GM13977 (cell line): ENCODE results near the gene RNF151.
"Not testable (repeated sequence)": the region's sequence is repeated elsewhere in the genome, so short reads cannot be mapped to it uniquely, and the experiment has no call there.

ENCODE experiments used
- DNase-seq: peaks from one replicate; pipeline ENCODE4 v3.0.0; 2012; ENCODE audit warnings: low spot score
- CTCF ChIP-seq: IDR thresholded peaks from 2 replicates; pipeline ENCODE4 v1.5.1; 2012; ENCODE audit warnings: mild to moderate bottlenecking, control low read depth; ENCODE audit not compliant: insufficient read depth; ENCODE audit errors: extremely low read depth, missing control alignments
- in situ Hi-C: fragments of 300-500 bp; cut with MboI; formaldehyde crosslinking; loops from one replicate; pipeline ENCODE4 v1.12.0; 2022; ENCODE audit warnings: low sequenced_read_pairs, low pct_unique_long_range_greater_than_20kb, mixed read lengths, inconsistent platforms; ENCODE audit not compliant: unreplicated experiment

The RNF151 gene

GRCh38 chr16:1966460-1966859 lies at the start of gene RNF151:
TSS of gene RNF151 (plus strand) at chr16:1966856. CDS start at chr16:1966882, 26 bp downstream.
- no peak for TF ChIP-seq CTCF
- in situ Hi-C loops = no loop called here
- DNase-seq = no peak

- in situ Hi-C loops = no loop called here
- DNase-seq = no peak
- TF ChIP-seq CTCF = no peak
These were observed 49.5 kb upstream of the RNF151 start for GRCh38 chr16:1917056-1917664.

DNA sequence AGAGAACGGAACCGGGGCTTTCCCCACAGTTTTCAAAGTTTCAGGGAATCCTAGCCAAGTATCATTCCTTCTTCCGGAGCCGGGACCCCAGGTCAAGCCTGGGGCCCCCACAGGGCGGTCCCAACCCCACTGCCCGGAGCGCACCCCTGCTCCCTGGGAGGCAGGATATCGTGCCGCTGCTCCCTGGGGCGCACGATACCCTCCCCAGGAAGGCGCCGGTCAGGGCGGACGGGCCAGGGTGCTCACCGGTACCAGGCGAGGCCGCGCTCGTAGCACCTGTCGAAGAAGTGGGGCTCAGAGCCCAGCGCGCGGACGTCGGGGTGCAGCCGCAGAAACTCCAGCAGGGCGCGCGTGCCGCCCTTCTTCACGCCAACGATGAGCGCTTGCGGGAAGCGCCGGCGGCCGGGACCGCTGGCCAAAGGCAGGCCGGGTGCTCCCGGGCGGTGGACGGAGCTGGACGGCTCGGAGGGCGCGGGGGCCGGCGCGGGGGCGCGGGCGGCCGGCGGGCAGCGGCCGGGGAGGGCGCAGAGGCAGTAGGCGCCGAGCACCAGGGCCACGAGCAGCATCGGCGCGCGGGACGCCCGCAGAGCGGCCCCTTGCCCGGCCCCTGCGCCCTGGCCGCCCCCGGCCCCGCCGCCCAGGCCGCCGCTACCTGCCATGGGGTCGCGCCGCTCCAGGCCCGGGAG lies 48.8 kb upstream of the RNF151 start:
- in situ Hi-C loops = no loop called here
- DNase-seq = no peak
- TF ChIP-seq CTCF = no peak

DNA sequence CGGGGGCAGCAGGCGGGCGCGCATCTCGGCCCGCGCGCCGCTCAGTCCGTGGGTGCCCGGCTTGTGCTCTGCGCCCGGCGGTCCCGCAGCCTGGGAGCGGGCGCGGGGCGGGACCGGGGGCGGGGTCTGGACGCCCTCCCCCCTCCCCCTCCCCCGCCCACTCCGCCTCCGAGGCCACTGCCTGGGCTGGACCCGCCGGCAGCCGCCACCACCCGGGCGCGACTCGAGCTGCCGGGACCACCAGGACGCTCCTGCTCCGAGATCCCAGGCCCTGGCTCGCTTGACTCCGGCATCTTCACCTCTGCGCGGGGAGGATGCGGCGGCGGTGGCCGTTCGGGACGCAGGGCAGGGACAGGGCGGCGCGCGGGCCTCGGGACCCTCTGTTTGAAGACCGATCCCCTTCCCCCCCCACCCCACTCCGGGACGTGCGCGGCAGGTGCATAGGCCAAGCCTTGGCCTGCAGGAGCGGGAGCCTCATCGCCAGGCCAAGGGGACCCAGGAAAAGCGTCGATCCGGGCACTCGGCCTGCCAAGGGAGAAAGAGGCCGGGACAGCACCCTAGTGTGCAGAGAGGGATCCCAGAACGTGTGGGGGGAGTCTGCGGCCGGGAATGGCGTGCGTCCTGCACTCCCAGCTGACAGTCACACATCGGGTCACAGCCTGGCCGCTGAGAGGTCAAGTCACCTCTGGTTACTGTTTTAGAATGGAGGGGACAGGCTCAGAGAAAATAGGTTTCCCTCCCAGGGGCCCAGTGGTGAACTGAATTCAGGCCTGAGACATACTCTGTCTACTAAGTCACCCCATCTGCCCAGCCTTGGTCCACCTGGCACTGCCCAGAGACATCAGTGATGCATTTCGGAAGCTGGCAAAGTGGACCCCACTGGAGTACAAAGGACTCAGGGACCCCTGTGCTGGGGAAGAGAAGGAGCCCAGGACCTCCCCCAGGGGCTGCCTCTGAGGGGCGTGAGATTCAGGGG lies 48.0 kb upstream of the RNF151 start, which contains the start of gene HS3ST6:
Gene HS3ST6, minus strand, starts transcription at position 65 of the 976 bp plus-strand sequence. CDS start 92 bp downstream, outside the sequence.
- no peak for DNase-seq
- in situ Hi-C loops = no loop called here
- TF ChIP-seq CTCF = no peak

- TF ChIP-seq CTCF = no peak
- in situ Hi-C loops = no loop called here
- no peak for DNase-seq
These were observed 47.2 kb upstream of the RNF151 start for GRCh38 chr16:1919327-1919998.

- in situ Hi-C loops, DNase-seq: not testable (repeated sequence)
These were observed 46.5 kb upstream of the RNF151 start for GRCh38 chr16:1920122-1920521.
